Esophagus squamous epithelium (tissue), 5 donors: ENCODE data around the gene LRP2. TPM values are rescaled to one million over a fixed set of nuclear protein-coding genes. Genes with fewer than 3 reads are reported as not detected.

Experiments used
- DNase-seq: peaks from one replicate; lab custom pipeline; 2025; lab: John Stamatoyannopoulos, UW
- H3K27ac ChIP-seq, 4 donors: fragments of 200-600 bp; sonication (generic); one replicate each; pipeline ENCODE4 v1.5.1; 2016 to 2019; ENCODE audit warnings: mild to moderate bottlenecking in 1 of 4
- H3K27me3 ChIP-seq, 4 donors: fragments of 200-600 bp; sonication (generic); 1 replicate in 3 of 4; 2 replicates in 1 of 4; pipeline versions ENCODE4 v1.5.1 to v1.6.0; 2017 to 2021; ENCODE audit warnings: antibody characterized with exemption in 1 of 4
- H3K36me3 ChIP-seq, 3 donors: fragments of 200-600 bp; sonication (generic); one replicate each; pipeline ENCODE4 v1.5.1; 2016 to 2019
- H3K4me1 ChIP-seq, 3 donors: fragments of 200-600 bp; sonication (generic); one replicate each; pipeline ENCODE4 v1.5.1; 2017 to 2019
- H3K4me3 ChIP-seq, 4 donors: fragments of 200-600 bp; sonication (generic); 1 replicate in 3 of 4; 2 replicates in 1 of 4; pipeline ENCODE4 v1.5.1; 2016 to 2019; ENCODE audit warnings: mild to moderate bottlenecking in 2 of 4, moderate library complexity in 1 of 4
- H3K9me3 ChIP-seq, 3 donors: fragments of 200-600 bp; sonication (generic); one replicate each; pipeline ENCODE4 v1.5.1; 2016 to 2019
- POLR2A ChIP-seq, 4 donors: fragments of 450-650 bp; IDR thresholded peaks; one replicate each; pipeline ENCODE4 v1.6.1; 2017; ENCODE audit warnings: antibody characterized with exemption in 4 of 4, mild to moderate bottlenecking in 4 of 4, moderate library complexity in 3 of 4
- WGBS, 2 donors: methylation state at CpG; one replicate each; pipeline ENCODE4 v1.1.5; 2018; 5-methylcytosine and 5-hydroxymethylcytosine counted together
- intact Hi-C: fragments of 100-400 bp; cut with DNase I; formaldehyde crosslinking; loops from one replicate; pipeline ENCODE4 v1.15.0; 2022
- total RNA-seq, 4 donors: library from RNA; depleted of rRNA; stranded (reverse); fragments of >200 nt; gene quantifications; one replicate each; pipeline ENCODE4 v1.1.0, GENCODE V29; 2016
- TF ChIP-seq, protein P1 (sequence below), 6 experiments: fragments of 450-650 bp in 4 of 6; fragments of 200-600 bp in 2 of 6; sonication (generic) in 2 of 6; IDR thresholded peaks; one replicate each; pipeline ENCODE4 v1.5.1; 2016 to 2019; ENCODE audit warnings: antibody characterized with exemption in 6 of 6, mild to moderate bottlenecking in 4 of 6, moderate library complexity in 4 of 6
- donor health status: DM: yes; HTN: yes; CAD: no.

Gene LRP2
- total RNA-seq, 4 donors from 2014 or later, result under 0.01 to 0.04 TPM; not detected in 2

DNA sequence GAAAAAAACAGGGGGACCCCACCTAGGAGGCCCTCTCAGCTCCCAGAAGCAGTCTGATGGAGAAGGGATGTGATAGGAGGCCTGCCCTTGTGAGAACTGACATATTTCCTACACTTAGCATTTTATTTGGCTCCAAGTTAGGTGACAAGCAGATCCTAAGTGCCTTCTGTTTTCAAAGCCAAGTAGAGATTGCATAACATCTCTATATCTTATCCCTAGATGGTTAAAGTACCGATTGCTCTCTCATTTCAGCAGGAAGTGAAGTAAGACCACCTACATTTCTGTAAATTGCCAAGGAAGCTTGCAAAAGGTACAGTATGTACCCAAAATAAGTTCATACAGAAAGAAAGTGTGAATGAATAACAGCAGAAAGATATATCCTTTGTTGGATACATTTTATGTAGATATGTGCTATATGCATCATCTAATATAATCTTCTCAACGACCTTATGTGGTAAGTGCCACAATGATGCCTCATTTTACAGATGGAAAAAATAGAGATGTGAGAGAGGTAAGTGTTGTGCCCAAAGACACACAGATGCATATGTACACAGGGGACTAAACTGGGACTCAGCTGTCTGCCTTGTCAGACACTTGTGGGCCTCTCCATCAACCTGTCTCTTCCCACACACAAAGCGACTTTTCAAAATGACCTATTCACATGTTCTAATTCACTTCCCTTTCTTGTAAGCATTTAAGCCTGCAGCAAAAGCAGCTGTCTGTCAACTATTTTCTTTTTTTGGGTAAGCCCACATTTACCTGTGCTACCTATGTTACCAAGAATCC lies 254.0 kb downstream of the LRP2 start:
- Histone ChIP-seq H3K4me1 (peaks cover 3 to 24% (median 4%) of the 10 kb centered on the region in 3 donors), H3K4me3 (no peak overlapping the region), H3K27me3 (peaks cover 0 to 93% (median 0%) of the 10 kb centered on the region in 4 donors), H3K36me3 (no peaks in the 10 kb centered on the region), H3K27ac (no peak overlapping the region), H3K9me3 (no peaks in the 10 kb centered on the region)
- WGBS, 2 donors, result 69 to 72% methylated on average over 3 of the region's 3 CpGs
- intact Hi-C loops, result no loop called here
- no peak for DNase-seq
- TF ChIP-seq, protein P1, sequence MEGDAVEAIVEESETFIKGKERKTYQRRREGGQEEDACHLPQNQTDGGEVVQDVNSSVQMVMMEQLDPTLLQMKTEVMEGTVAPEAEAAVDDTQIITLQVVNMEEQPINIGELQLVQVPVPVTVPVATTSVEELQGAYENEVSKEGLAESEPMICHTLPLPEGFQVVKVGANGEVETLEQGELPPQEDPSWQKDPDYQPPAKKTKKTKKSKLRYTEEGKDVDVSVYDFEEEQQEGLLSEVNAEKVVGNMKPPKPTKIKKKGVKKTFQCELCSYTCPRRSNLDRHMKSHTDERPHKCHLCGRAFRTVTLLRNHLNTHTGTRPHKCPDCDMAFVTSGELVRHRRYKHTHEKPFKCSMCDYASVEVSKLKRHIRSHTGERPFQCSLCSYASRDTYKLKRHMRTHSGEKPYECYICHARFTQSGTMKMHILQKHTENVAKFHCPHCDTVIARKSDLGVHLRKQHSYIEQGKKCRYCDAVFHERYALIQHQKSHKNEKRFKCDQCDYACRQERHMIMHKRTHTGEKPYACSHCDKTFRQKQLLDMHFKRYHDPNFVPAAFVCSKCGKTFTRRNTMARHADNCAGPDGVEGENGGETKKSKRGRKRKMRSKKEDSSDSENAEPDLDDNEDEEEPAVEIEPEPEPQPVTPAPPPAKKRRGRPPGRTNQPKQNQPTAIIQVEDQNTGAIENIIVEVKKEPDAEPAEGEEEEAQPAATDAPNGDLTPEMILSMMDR (IDR thresholded peaks at IDR 0.05), result no peak
- no peak for TF ChIP-seq POLR2A (IDR thresholded peaks at IDR 0.05)

DNA sequence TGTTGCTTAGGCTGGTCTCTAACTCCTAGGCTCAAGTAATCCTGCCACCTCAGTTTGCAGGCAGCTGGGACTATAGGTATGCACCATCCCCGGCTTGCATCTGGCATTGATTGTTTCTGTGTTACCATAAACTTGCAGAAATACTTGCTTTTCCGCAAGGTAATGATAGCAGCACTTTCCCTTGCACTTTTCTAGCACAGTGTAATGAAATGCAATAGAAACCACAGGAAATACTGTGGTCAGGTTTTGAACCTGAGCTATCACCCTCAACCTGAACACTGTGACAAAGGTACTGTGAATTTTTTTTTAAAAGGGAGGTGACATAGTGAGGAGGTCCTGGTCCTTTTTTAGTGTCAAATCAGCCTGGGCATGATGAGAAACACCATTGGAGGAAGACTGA lies 254.7 kb downstream of the LRP2 start:
- no peak overlapping the region for H3K4me3 ChIP-seq
- 55 to 73% methylated on average over 2 of the region's 2 CpGs for WGBS, 2 donors
- intact Hi-C loops, result no loop called here

DNA sequence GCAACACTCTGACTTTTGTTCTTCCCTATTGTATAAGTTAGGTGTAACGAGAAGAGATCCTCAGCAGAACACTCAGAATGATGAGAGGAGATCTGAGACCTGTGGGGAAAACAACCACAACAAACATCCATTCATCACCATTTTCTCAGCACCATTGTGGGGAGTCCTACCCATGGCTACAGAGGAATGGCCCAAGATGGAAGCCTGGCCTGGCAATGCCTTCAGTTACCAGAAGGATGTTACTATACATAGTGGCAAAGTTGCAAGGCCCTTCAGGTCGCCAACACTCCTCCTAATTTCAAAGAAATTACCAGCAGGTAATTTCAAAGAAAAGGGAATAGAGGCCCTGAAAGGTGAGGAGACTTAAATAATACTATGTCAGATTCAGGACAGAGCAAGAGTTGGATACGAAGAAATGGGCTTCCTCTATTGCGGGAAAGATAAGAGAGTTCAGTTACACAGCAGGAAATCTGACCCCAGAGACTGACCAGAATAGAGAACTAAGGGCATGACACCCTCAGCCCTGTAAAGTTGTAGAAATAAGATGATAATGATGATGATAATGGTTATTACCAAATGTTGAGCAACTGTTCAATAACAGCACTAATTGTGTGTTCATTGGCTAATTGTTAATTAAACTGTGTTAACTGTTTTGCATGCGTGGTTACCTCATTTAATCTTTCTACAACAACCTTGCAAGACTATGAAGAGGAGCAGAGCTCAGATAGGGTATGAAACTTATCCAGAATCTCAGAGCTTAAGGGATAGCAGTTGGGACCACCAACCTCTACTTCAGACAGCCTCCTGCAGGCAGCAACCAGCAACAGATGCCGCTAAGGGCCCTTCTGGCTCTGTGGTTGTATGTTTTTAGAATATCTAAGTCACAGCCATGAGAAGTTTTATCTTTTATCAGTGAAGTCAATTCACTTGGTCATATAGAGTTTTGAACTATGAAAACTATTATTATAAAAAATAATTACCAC lies 255.5 kb downstream of the LRP2 start:
- Histone ChIP-seq H3K27ac (no peak overlapping the region), H3K4me3 (no peak overlapping the region), H3K36me3 (no peaks in the 10 kb centered on the region), H3K9me3 (no peaks in the 10 kb centered on the region), H3K4me1 (peaks cover 3 to 24% (median 4%) of the 10 kb centered on the region in 3 donors), H3K27me3 (peaks cover 0 to 98% (median 0%) of the 10 kb centered on the region in 4 donors)
- intact Hi-C loops, result no loop called here
- no peak for DNase-seq
- TF ChIP-seq, protein P1 (IDR thresholded peaks at IDR 0.05), result no peak
- TF ChIP-seq POLR2A (IDR thresholded peaks at IDR 0.05), result no peak
- 73 to 78% methylated on average over 6 of the region's 6 CpGs for WGBS, 2 donors

More for the DNA sequence above, 254.7 kb downstream of the LRP2 start:
- TF ChIP-seq, protein P1 (IDR thresholded peaks at IDR 0.05), result no peak
- no peak for TF ChIP-seq POLR2A (IDR thresholded peaks at IDR 0.05)
- no peak overlapping the region for H3K27ac ChIP-seq
- H3K4me1 ChIP-seq, result peaks cover 3 to 24% (median 4%) of the 10 kb centered on the region in 3 donors
- peaks cover 0 to 94% (median 0%) of the 10 kb centered on the region in 4 donors for H3K27me3 ChIP-seq
- no peaks in the 10 kb centered on the region for H3K36me3 ChIP-seq
- DNase-seq, result no peak
- H3K9me3 ChIP-seq, result no peaks in the 10 kb centered on the region

DNA sequence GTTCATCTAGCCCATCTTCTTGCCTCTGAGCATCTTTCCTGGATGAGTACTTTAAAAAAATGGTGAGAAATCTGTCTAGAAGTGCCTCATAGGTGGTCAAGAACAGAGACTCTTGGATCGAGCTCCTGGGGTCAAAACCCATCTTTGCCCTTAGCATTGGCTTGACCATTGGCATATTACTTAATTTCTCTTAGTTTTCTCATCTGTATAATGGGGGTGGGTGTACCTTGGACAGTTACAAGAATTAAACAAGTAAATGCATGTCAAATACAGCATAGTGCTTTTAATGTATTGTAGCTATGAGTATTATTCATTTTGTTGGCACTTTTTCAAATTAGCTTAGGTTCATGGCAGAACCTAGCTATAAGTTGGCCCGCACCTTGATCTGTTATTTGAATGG lies 256.2 kb downstream of the LRP2 start:
- Histone ChIP-seq H3K9me3 (no peaks in the 10 kb centered on the region), H3K4me1 (peaks cover 3 to 24% (median 4%) of the 10 kb centered on the region in 3 donors), H3K27ac (no peak overlapping the region), H3K27me3 (peaks cover 0 to 98% (median 0%) of the 10 kb centered on the region in 4 donors), H3K36me3 (no peaks in the 10 kb centered on the region), H3K4me3 (no peak overlapping the region)
- no peak for DNase-seq
- TF ChIP-seq POLR2A (IDR thresholded peaks at IDR 0.05), result no peak
- TF ChIP-seq, protein P1 (IDR thresholded peaks at IDR 0.05), result no peak
- 79 to 85% methylated on average over 2 of the region's 2 CpGs for WGBS, 2 donors
- intact Hi-C loops, result no loop called here
